22Rv1 (cell line): Measurements from ENCODE around the gene VWA8.
"Not testable (repeated sequence)": the region's sequence is repeated elsewhere in the genome, so short reads cannot be mapped to it uniquely, and the experiment has no call there.

Experiments
- H3K27ac ChIP-seq: fragments of 450-650 bp; 2 replicates; pipeline ENCODE4 v1.5.1; 2017
- ZFX ChIP-seq: fragments of 450-650 bp; IDR thresholded peaks from 2 replicates; pipeline ENCODE4 v1.6.1; 2017; ENCODE audit warnings: antibody characterized with exemption, borderline replicate concordance
- TF ChIP-seq, protein P1 (sequence below): fragments of 450-650 bp; IDR thresholded peaks from 2 replicates; pipeline ENCODE4 v1.5.1; 2017; ENCODE audit warnings: mild to moderate bottlenecking

VWA8 gene

DNA sequence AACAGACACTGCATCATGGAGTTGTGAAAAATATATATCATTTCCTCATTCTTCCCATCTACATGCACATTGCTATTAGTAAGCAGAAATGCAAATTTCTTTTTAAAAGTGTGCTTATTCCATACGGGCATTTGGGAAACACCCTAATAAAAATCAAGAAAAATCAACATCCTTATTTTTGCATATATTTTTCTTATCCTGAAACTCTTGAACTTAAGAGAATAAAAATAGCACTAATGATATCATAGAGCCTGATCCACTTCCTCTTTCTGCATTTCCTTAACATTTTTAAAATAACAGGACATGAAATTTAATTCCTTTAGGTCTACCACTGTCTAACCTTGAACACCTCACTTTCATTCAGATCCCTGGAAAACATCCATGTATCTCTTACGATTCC is 123.3 kb downstream of the VWA8 start:
- no peak overlapping the region for H3K27ac ChIP-seq
- TF ChIP-seq ZFX = no peak
- TF ChIP-seq, protein P1, sequence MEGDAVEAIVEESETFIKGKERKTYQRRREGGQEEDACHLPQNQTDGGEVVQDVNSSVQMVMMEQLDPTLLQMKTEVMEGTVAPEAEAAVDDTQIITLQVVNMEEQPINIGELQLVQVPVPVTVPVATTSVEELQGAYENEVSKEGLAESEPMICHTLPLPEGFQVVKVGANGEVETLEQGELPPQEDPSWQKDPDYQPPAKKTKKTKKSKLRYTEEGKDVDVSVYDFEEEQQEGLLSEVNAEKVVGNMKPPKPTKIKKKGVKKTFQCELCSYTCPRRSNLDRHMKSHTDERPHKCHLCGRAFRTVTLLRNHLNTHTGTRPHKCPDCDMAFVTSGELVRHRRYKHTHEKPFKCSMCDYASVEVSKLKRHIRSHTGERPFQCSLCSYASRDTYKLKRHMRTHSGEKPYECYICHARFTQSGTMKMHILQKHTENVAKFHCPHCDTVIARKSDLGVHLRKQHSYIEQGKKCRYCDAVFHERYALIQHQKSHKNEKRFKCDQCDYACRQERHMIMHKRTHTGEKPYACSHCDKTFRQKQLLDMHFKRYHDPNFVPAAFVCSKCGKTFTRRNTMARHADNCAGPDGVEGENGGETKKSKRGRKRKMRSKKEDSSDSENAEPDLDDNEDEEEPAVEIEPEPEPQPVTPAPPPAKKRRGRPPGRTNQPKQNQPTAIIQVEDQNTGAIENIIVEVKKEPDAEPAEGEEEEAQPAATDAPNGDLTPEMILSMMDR = no peak

DNA sequence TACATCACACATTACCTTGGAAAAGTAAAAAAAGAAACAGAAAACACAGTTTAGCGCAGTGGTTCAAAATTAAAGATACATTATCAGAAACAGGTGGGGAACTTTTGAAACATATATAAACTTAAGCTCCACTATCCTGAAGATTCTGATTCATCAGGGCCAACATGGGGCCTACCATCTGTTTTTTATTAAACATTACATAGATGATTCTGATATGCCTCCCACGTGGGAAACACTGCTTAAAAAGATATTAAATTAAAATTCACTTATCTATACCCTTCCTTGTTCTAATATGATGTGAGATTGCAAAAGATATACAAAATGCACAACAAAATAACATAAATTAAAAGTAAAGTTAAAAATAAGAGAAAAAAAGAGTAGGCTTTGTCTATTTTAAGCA is 125.0 kb downstream of the VWA8 start:
- no peak for TF ChIP-seq ZFX
- TF ChIP-seq, protein P1 = no peak

DNA sequence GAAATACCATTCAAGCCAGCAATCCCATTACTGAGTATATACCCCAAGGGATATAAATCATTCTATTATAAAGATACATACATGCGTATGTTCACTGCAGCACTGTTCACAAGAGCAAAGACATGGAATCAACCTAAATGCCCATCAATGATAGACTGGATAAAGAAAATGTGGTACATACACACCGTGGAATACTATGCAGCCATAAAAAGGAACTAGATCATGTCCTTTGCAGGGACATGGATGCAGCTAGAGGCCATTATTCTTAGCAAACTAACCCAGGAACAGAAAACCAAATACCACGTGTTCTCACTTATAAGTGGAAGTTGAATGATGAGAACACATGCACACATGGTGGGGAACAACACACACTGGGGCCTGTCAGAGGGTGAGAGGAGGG is 126.2 kb downstream of the VWA8 start:
- H3K27ac ChIP-seq = not testable (repeated sequence)

More for the DNA sequence above, 125.0 kb downstream of the VWA8 start:
- no peak overlapping the region for H3K27ac ChIP-seq

DNA sequence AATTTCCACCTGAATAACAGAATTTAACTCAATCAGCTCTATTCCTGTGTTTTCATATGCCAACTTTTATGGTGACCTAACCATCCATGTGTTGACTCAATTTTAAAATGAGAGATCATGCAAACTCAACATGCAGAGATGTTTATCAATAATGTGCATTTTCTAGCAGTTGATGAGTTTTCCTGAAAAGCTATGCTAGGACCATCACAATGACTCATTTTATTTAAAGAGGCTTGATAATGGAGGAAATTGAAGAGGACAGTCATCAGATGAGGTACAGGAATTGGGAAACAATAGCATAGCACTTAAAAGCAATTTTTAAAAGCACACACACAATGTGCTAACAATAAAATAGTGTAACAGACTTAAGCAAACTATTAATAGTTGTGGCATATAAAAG is 127.1 kb downstream of the VWA8 start:
- no peak for TF ChIP-seq ZFX
- TF ChIP-seq, protein P1 = no peak
- H3K27ac ChIP-seq = no peak overlapping the region

DNA sequence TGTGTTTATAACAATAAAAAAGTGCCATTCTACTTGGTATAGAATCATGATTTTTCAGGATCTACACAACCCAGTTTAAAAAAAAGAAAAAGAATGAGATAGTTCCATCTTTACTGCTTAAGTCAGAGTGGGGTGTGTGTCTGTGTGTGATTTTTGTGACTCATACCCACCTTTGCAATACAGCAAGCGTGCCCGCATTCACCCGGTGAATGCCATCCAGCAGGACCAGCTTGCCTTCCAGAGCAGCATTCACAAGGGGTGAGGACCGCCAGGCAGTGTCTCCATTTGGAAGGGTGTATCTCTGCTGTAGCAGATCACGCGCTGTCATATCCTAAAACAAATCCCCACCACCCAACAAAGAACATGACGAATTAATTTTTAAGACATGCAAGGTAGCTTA is 127.7 kb downstream of the VWA8 start:
- no peak overlapping the region for H3K27ac ChIP-seq
- TF ChIP-seq, protein P1 = no peak
- TF ChIP-seq ZFX = no peak

DNA sequence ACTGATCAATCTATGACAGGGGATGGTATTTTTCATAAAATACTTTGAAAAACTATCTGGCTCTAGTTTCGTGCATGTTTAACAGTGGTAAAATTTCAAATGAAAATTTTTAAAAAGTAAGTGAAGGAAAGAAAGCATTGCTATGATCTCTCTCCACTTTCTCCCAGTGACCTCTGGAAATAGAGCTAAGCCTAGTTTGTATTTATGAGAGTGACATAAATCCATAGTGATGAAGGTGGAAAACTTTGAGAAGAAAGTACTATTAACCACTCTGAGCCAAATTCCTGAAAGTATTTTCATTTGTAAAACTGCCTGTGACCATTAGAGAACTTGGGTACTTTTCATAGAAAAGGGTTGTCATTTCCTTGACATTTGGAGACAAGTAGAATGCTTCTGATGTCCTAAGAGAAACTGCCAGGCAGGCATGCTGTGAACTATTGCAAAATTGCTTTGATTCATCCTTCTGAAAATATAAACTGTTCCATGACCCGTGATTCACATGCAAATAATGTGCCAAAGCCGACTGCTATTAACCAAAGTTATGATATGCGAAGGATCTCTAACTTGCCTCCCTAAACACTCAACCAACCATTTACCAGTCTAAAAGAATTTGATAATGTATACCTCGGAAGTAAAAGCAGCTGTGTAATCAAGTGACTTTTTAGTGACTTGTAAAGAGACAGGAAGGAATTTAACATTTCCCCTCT is 133.2 kb downstream of the VWA8 start:
- no peak overlapping the region for H3K27ac ChIP-seq

DNA sequence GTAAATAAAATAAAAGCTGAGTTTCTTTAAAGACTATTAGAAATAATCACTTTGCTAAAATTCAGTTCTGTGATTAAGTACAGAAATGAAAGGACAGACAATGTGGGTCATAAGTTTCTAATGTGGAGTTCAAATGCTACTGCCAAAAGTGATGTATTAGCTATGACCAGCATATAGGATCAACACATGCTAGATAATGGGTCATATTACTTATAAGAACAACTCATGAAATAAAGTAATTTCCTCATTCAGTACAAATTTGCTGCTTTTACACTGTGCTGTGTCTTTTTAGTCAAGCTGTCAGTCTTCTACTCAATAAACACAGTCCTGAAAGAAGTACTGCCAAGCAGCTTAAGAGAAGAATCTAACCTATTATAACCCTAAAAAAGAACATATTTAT is 135.2 kb downstream of the VWA8 start:
- H3K27ac ChIP-seq = no peak overlapping the region
- TF ChIP-seq ZFX = no peak
- TF ChIP-seq, protein P1 = no peak

More for the DNA sequence above, 133.2 kb downstream of the VWA8 start:
- TF ChIP-seq, protein P1 = no peak
- TF ChIP-seq ZFX = no peak

DNA sequence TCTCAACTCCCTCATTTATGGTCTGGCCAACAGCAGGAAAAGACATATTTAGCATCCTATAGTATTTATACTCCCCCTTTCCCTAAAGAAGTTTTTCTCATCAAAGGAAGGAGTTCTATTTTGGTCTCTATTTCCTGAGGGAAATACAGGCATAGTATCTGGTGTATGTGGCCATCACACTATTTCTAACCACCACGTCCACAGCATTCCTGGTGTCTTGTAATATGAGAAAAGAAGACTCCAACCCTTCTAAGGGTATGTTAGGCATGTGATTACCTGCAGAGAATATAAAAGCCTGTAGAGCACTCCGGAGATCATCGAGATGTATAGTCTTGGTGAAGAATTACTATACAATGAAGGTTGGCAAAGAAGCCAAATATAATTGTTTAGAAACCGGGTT is 137.4 kb downstream of the VWA8 start:
- TF ChIP-seq, protein P1 = no peak
- TF ChIP-seq ZFX = no peak
- no peak overlapping the region for H3K27ac ChIP-seq
